Neural cell (in vitro differentiated cells): ENCODE data around the gene TPP1. TPM values are rescaled to one million over a fixed set of nuclear protein-coding genes. Genes with fewer than 3 reads are reported as not detected.

Experiments used
- H2AFZ ChIP-seq: fragments of 200-600, 300-800 bp; sonication (generic), shearing (Covaris generic); 2 replicates; pipeline ENCODE4 v1.6.0; 2014; ENCODE audit warnings: low read depth, mild to moderate bottlenecking, antibody characterized with exemption, low read length, moderate library complexity
- H3F3A ChIP-seq: fragments of 200-600 bp; shearing (Covaris generic); 2 replicates; pipeline ENCODE4 v1.6.1; 2016; ENCODE audit warnings: mild to moderate bottlenecking, moderate library complexity, mixed read lengths, antibody characterized with exemption, low read length; ENCODE audit not compliant: insufficient read depth, poor library complexity, severe bottlenecking
- H3K27ac ChIP-seq: fragments of 200-600, 300-800 bp; sonication (generic), shearing (Covaris generic); 2 replicates; pipeline ENCODE4 v1.5.1; 2014; ENCODE audit warnings: mild to moderate bottlenecking, low read length, moderate library complexity
- H3K27me3 ChIP-seq: fragments of 300-800, 200-600 bp; sonication (generic), shearing (Covaris generic); 2 replicates; pipeline ENCODE4 v1.6.0; 2014; ENCODE audit warnings: mild to moderate bottlenecking, low read depth, low read length, moderate library complexity; ENCODE audit not compliant: insufficient read depth
- H3K36me3 ChIP-seq: fragments of 300-800, 200-600 bp; sonication (generic), shearing (Covaris generic); 2 replicates; pipeline ENCODE4 v1.5.1; 2014; ENCODE audit warnings: mild to moderate bottlenecking, antibody characterized with exemption, low read length, moderate library complexity; ENCODE audit not compliant: insufficient read depth
- H3K4me2 ChIP-seq: fragments of 300-800, 200-600 bp; sonication (generic), shearing (Covaris generic); 2 replicates; pipeline ENCODE4 v1.6.0; 2014; ENCODE audit warnings: mild to moderate bottlenecking, low read length
- H3K4me3 ChIP-seq: fragments of 300-800, 200-600 bp; sonication (generic), shearing (Covaris generic); 2 replicates; pipeline ENCODE4 v1.5.1; 2014; ENCODE audit warnings: mild to moderate bottlenecking, low read length, moderate library complexity
- H3K79me2 ChIP-seq: fragments of 200-600 bp; shearing (Covaris generic); replicated peaks from 2 replicates; pipeline ENCODE4 v1.6.0; 2014; ENCODE audit warnings: mild to moderate bottlenecking, low read length, moderate library complexity; ENCODE audit not compliant: insufficient read depth
- H3K9ac ChIP-seq: fragments of 300-800, 200-600 bp; sonication (generic), shearing (Covaris generic); 2 replicates; pipeline ENCODE4 v1.6.1; 2016; ENCODE audit warnings: mild to moderate bottlenecking, low read length, mixed read lengths
- H3K9me2 ChIP-seq: fragments of 200-600 bp; shearing (Covaris generic); 2 replicates; pipeline ENCODE4 v1.6.1; 2016; ENCODE audit warnings: mild to moderate bottlenecking, low read length, mixed read lengths; ENCODE audit not compliant: insufficient read depth
- H3K9me3 ChIP-seq: fragments of 200-600, 300-800 bp; sonication (generic), shearing (Covaris generic); 2 replicates; pipeline ENCODE4 v1.6.1; 2016; ENCODE audit warnings: mild to moderate bottlenecking, mixed run types, low read length, moderate library complexity, mixed read lengths
- H4K20me1 ChIP-seq: fragments of 200-600 bp; shearing (Covaris generic); 2 replicates; pipeline ENCODE4 v1.6.1; 2016; ENCODE audit warnings: mild to moderate bottlenecking, mixed run types; ENCODE audit not compliant: insufficient read depth
- EP300 ChIP-seq: fragments of 450-650 bp; conservative IDR thresholded peaks from 2 replicates; pipeline ENCODE4 v1.6.1; 2014; ENCODE audit warnings: antibody characterized with exemption, mild to moderate bottlenecking, moderate library complexity; ENCODE audit not compliant: poor library complexity, severe bottlenecking
- MXI1 ChIP-seq: fragments of 450-650 bp; conservative IDR thresholded peaks from 2 replicates; pipeline ENCODE4 v1.6.1; 2014; ENCODE audit warnings: antibody characterized with exemption, mild to moderate bottlenecking; ENCODE audit not compliant: poor library complexity, severe bottlenecking
- POLR2AphosphoS5 ChIP-seq: IDR thresholded peaks from 2 replicates; pipeline ENCODE4 v1.6.1; 2012
- SMC3 ChIP-seq: fragments of 450-650 bp; conservative IDR thresholded peaks from 2 replicates; pipeline ENCODE4 v1.6.1; 2014; ENCODE audit warnings: antibody characterized with exemption, mild to moderate bottlenecking, moderate library complexity; ENCODE audit not compliant: poor library complexity
- TAF1 ChIP-seq: IDR thresholded peaks from 2 replicates; pipeline ENCODE4 v1.6.1; 2012; ENCODE audit warnings: low read depth
- polyA plus RNA-seq: library from polyadenylated mRNA; depleted of rRNA; stranded (reverse); fragments of >200 nt; gene quantifications from 2 replicates; pipeline ENCODE4 v1.2.3, GENCODE V29; 2014
- TF ChIP-seq, protein P1 (sequence below): IDR thresholded peaks from 2 replicates; pipeline ENCODE4 v1.6.1; 2012; ENCODE audit warnings: borderline replicate concordance
- TF ChIP-seq, protein P2 (sequence below): fragments of 450-650 bp; IDR thresholded peaks from 2 replicates; pipeline ENCODE4 v1.5.1; 2014; ENCODE audit warnings: antibody characterized with exemption, mild to moderate bottlenecking, moderate library complexity; ENCODE audit not compliant: poor library complexity, severe bottlenecking

TPP1 gene
- polyA plus RNA-seq, 1 donor from 2014 or later = 3.8 TPM

DNA sequence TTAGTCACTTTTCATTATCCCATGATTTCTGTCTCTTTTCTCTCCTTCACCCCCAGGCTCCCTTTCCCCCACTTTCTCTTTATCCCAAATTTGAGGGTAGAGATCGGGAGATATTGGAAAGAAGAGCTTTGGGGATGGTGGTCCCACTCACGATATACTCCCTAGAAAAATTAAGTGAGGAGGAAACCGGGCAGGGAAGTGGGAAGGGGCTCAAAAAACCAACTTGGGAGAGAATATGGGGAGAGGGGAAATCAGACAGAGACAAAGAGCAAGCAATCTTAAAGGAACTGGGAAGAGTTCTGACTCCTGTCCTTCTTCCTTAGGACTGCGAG lies 37.3 kb upstream of the TPP1 start:
- Histone ChIP-seq H3K4me3 (peak overlapping the region; percentile 66), H3K9me2 (no peaks in the 10 kb centered on the region), H3K79me2 (peaks cover 48% of the 10 kb centered on the region), H3K27ac (peak overlapping the region; percentile 91), H3K36me3 (no peaks in the 10 kb centered on the region), H3K27me3 (no peaks in the 10 kb centered on the region), H2AFZ (peak overlapping the region; percentile 94), H3K4me2 (peak overlapping the region; percentile 68), H3K9me3 (no peaks in the 10 kb centered on the region), H4K20me1 (no peaks in the 10 kb centered on the region), H3F3A (no peaks in the 10 kb centered on the region), H3K9ac (peak overlapping the region; percentile 92)
- no peak for TF ChIP-seq MXI1
- no peak for TF ChIP-seq SMC3

DNA sequence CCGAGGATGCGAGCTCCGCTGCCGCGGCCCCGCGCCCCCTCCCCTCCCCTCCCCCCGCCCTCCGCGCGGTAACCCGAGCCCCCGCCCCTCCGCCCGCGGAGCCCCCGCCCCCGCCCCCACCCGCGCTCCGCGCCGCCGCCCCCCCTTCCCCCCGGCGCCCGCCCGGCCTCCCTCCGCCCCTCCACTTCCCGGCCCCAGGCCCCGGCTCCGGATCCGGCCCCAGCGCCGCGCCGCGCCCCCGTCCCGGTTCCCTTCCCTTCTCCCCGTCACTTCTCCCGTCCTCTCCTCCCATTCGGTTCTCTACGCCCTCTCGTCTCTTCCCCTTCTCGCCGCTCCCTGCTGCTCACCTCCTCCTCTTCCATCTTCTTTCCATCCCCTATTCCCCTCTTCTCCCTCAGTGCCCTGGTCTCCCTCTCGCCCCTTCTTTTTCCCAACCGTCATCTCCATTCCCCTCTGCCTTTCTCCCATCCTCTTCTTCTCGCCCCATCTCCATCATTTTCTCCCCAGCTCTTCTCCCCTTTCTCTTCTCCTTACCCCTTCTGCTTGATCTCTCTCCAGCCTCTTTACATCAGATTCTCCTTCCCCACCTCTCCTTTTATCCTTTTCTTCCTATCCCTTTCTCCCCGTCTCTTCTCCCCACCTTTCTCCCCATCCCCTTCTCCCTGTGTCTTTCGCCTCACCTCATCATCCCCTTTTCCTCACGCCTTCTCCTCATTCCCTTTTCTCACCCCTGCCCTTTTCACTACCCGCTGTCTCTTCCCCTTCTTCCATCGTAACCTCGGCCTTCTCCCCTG lies 36.8 kb upstream of the TPP1 start, which contains the start of gene DCHS1:
TSS of gene DCHS1 (minus strand) at position 20 of the 794 bp plus-strand sequence. CDS start 14,196 bp downstream, outside the sequence.
- Histone ChIP-seq H3K27ac (peak within 1 kb of the TSS; percentile 93), H3F3A (no peaks in the 10 kb centered on the region)

More for the DNA sequence above, 36.8 kb upstream of the TPP1 start, which contains the start of gene DCHS1:
- H3K4me2 ChIP-seq = peak within 1 kb of the TSS; percentile 68
- H3K9ac ChIP-seq = peak within 1 kb of the TSS; percentile 97
- H4K20me1 ChIP-seq = no peaks in the 10 kb centered on the region
- H3K79me2 ChIP-seq = peaks cover 53% of the 10 kb centered on the region
- TF ChIP-seq, protein P1, sequence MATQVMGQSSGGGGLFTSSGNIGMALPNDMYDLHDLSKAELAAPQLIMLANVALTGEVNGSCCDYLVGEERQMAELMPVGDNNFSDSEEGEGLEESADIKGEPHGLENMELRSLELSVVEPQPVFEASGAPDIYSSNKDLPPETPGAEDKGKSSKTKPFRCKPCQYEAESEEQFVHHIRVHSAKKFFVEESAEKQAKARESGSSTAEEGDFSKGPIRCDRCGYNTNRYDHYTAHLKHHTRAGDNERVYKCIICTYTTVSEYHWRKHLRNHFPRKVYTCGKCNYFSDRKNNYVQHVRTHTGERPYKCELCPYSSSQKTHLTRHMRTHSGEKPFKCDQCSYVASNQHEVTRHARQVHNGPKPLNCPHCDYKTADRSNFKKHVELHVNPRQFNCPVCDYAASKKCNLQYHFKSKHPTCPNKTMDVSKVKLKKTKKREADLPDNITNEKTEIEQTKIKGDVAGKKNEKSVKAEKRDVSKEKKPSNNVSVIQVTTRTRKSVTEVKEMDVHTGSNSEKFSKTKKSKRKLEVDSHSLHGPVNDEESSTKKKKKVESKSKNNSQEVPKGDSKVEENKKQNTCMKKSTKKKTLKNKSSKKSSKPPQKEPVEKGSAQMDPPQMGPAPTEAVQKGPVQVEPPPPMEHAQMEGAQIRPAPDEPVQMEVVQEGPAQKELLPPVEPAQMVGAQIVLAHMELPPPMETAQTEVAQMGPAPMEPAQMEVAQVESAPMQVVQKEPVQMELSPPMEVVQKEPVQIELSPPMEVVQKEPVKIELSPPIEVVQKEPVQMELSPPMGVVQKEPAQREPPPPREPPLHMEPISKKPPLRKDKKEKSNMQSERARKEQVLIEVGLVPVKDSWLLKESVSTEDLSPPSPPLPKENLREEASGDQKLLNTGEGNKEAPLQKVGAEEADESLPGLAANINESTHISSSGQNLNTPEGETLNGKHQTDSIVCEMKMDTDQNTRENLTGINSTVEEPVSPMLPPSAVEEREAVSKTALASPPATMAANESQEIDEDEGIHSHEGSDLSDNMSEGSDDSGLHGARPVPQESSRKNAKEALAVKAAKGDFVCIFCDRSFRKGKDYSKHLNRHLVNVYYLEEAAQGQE = peak; percentile 88
- TF ChIP-seq TAF1 = peak; percentile 76
- TF ChIP-seq MXI1 = no peak
- peak; percentile 66 for TF ChIP-seq POLR2AphosphoS5
- no peak for TF ChIP-seq EP300
- TF ChIP-seq, protein P2, sequence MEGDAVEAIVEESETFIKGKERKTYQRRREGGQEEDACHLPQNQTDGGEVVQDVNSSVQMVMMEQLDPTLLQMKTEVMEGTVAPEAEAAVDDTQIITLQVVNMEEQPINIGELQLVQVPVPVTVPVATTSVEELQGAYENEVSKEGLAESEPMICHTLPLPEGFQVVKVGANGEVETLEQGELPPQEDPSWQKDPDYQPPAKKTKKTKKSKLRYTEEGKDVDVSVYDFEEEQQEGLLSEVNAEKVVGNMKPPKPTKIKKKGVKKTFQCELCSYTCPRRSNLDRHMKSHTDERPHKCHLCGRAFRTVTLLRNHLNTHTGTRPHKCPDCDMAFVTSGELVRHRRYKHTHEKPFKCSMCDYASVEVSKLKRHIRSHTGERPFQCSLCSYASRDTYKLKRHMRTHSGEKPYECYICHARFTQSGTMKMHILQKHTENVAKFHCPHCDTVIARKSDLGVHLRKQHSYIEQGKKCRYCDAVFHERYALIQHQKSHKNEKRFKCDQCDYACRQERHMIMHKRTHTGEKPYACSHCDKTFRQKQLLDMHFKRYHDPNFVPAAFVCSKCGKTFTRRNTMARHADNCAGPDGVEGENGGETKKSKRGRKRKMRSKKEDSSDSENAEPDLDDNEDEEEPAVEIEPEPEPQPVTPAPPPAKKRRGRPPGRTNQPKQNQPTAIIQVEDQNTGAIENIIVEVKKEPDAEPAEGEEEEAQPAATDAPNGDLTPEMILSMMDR = no peak
- H3K4me3 ChIP-seq = peak within 1 kb of the TSS; percentile 84
- H3K36me3 ChIP-seq = no peaks in the 10 kb centered on the region
- H3K9me3 ChIP-seq = no peaks in the 10 kb centered on the region
- H2AFZ ChIP-seq = peak within 1 kb of the TSS; percentile 94
- H3K27me3 ChIP-seq = no peaks in the 10 kb centered on the region
- H3K9me2 ChIP-seq = no peaks in the 10 kb centered on the region
